WERI-Rb-1 (cell line): ENCODE data around the gene SECISBP2.
"Not testable (repeated sequence)": the region's sequence is repeated elsewhere in the genome, so short reads cannot be mapped to it uniquely, and the experiment has no call there.

ENCODE experiments used
- DNase-seq: peaks from one replicate; pipeline ENCODE4 v3.0.0-alpha.2; 2020
- H3K27ac ChIP-seq: fragments of 250-450 bp; sonication (Bioruptor Pico); 2 replicates; pipeline ENCODE4 v1.5.1; 2020; ENCODE audit warnings: mild to moderate bottlenecking, moderate library complexity
- H3K27me3 ChIP-seq: fragments of 250-450 bp; sonication (Bioruptor Pico); 2 replicates; pipeline ENCODE4 v1.5.1; 2021; ENCODE audit warnings: mild to moderate bottlenecking, low read depth, moderate library complexity; ENCODE audit not compliant: insufficient read depth, severe bottlenecking
- H3K36me3 ChIP-seq: fragments of 250-450 bp; sonication (Bioruptor Pico); 2 replicates; pipeline ENCODE4 v1.5.1; 2020; ENCODE audit warnings: mild to moderate bottlenecking, moderate library complexity
- H3K4me3 ChIP-seq: 2 replicates; pipeline ENCODE4 v1.5.1; 2011; ENCODE audit warnings: low read depth, mild to moderate bottlenecking, control low read depth, low read length
- H3K9me3 ChIP-seq: fragments of 250-450 bp; sonication (Bioruptor Pico); 2 replicates; pipeline ENCODE4 v1.5.1; 2021; ENCODE audit warnings: mild to moderate bottlenecking, moderate library complexity; ENCODE audit not compliant: severe bottlenecking
- TF ChIP-seq, protein P1 (sequence below): IDR thresholded peaks from 2 replicates; pipeline ENCODE4 v1.5.1; 2011; ENCODE audit warnings: low read depth, mild to moderate bottlenecking, control low read depth, inconsistent platforms, low read length

SECISBP2 gene

DNA sequence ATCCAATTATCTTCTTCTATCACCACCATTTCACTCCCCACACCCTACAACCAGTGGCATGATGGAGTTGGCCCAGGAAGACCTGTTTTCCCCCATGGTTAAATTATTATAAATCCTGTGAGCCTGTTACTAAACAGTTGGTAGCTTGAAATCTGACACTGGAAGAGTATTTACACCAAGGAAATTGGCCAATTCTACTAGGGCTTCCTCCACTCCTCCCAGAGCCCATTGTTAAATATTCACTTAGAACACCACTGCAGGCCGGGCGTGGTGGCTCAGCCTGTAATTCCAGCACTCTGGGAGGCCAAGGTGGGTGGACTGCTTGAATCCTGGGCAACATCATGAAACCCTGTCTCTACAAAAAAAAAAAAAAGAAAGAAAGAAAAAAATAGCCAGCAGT, 39.7 kb upstream of the SECISBP2 start:
- Histone ChIP-seq H3K27me3 (no peaks in the 10 kb centered on the region), H3K36me3 (no peaks in the 10 kb centered on the region), H3K9me3 (peaks cover 12% of the 10 kb centered on the region), H3K27ac (no peak overlapping the region), H3K4me3 (no peak overlapping the region)
- TF ChIP-seq, protein P1, sequence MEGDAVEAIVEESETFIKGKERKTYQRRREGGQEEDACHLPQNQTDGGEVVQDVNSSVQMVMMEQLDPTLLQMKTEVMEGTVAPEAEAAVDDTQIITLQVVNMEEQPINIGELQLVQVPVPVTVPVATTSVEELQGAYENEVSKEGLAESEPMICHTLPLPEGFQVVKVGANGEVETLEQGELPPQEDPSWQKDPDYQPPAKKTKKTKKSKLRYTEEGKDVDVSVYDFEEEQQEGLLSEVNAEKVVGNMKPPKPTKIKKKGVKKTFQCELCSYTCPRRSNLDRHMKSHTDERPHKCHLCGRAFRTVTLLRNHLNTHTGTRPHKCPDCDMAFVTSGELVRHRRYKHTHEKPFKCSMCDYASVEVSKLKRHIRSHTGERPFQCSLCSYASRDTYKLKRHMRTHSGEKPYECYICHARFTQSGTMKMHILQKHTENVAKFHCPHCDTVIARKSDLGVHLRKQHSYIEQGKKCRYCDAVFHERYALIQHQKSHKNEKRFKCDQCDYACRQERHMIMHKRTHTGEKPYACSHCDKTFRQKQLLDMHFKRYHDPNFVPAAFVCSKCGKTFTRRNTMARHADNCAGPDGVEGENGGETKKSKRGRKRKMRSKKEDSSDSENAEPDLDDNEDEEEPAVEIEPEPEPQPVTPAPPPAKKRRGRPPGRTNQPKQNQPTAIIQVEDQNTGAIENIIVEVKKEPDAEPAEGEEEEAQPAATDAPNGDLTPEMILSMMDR, result no peak
- no peak for DNase-seq

DNA sequence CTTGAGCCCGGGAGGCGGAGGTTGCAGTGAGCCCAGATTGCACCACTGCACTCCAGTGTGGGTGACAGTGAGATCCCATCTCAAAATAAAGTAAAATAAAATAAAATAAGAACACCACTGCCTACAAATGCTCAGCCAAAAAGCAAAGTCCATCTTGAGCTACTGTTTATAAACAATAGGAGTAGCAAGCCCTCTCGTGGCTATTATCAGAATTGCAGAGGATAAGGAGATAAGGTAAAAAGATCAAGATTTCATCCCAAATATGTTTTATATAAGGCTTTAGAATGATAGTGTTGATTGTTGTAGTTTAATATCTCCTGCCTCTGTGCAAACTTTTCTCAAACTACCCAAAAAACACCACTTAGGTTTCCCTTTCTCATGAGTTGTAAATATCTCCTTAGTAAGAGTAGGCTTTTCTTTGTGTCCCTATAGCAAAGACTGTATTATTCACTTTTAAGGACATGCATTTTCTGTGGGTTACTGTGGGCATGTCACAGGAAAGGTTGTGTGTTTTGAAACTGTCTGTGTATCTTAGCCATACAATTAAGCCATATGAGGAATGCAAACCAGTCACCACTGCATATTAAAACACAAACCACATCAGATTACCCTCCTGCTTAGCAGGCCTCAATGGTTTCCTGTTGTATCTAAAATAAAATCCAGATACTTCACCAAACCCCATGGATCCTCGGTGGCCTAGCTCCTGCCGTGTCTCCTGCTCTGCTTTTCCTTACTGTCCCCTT, 39.1 kb upstream of the SECISBP2 start:
- no peak for DNase-seq
- TF ChIP-seq, protein P1, result peak; percentile 45
- Histone ChIP-seq H3K27me3 (no peaks in the 10 kb centered on the region), H3K27ac (no peak overlapping the region), H3K9me3 (peaks cover 11% of the 10 kb centered on the region), H3K4me3 (no peak overlapping the region), H3K36me3 (no peaks in the 10 kb centered on the region)

DNA sequence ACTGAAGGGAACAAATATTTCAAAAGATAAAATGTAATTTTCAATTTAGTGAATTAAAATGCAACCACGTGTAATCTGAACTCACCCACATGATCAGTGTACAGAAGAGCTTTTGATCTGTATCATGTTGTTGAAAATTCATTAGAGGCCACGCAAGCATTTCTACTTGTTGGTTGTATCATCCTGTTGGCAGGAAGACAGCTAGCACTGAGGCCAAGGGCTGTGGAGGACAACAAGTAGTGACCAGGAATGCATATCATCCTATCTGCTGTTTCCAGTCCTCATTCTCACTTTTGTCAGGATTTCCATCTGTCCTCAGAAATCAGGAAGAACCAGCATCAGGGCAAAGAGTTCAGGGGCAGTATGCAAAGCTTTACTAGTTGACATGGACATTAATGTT, 37.2 kb upstream of the SECISBP2 start:
- no peaks in the 10 kb centered on the region for H3K27me3 ChIP-seq
- no peaks in the 10 kb centered on the region for H3K9me3 ChIP-seq
- TF ChIP-seq, protein P1, result no peak
- H3K36me3 ChIP-seq, result no peaks in the 10 kb centered on the region
- H3K27ac ChIP-seq, result no peak overlapping the region
- no peak overlapping the region for H3K4me3 ChIP-seq
- DNase-seq, result no peak

DNA sequence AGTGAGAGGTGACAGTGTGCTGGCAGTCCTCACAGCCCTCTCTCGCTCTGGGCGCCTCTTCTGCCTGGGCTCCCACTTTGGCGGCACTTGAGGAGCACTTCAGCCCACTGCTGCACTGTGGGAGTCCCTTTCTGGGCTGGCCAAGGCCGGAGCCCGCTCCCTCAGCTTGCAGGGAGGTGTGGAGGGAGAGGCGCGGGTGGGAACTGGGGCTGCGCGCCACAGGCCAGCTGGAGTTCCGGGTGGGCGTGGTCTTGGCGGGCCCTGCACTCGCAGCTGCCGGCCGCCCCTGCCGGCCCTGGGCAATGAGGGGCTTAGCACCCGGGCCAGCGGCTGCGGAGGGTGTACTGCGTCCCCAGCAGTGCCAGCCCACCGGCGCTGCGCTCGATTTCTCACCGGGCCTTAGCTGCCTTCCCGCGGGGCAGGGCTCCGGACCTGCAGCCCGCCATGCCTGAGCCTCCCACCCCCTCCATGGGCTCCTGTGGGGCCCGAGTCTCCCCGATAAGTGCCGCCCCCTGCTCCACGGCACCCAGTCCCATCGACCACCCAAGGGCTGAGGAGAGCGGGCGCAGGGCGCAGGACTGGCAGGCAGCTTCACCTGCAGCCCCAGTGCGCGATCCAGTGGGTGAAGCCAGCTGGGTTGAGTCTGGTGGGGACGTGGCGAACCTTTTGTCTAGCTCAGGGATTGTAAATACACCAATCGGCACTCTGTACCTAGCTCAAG, 35.9 kb upstream of the SECISBP2 start:
- not testable (repeated sequence) for H3K36me3 ChIP-seq, H3K9me3 ChIP-seq, H3K27me3 ChIP-seq
- DNase-seq, result peak; percentile 63
- Histone ChIP-seq H3K27ac (peak overlapping the region; percentile 41), H3K4me3 (peak overlapping the region; percentile 42)

DNA sequence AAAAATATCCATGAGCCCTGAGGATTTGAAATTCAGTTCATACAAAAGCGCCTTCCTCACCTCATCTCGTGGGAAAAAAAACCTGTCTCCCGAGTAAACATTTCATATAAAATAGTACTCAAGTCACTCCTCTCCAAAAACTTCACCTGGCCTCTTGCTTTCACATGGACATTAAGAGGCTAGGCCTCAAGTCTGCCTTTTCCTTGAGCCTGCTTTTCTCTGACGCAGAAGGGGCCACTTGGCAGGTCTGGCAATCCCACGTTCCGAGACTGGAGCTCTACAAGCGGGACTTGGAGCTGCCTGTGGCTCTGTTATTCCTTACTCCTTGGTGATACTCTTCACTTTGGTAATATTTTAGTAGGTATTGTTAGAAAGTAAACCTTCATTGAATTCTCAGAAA, 34.2 kb upstream of the SECISBP2 start:
- DNase-seq, result no peak
- TF ChIP-seq, protein P1, result no peak
- no peaks in the 10 kb centered on the region for H3K27me3 ChIP-seq
- H3K9me3 ChIP-seq, result no peaks in the 10 kb centered on the region
- H3K4me3 ChIP-seq, result no peak overlapping the region
- H3K27ac ChIP-seq, result no peak overlapping the region
- no peaks in the 10 kb centered on the region for H3K36me3 ChIP-seq

DNA sequence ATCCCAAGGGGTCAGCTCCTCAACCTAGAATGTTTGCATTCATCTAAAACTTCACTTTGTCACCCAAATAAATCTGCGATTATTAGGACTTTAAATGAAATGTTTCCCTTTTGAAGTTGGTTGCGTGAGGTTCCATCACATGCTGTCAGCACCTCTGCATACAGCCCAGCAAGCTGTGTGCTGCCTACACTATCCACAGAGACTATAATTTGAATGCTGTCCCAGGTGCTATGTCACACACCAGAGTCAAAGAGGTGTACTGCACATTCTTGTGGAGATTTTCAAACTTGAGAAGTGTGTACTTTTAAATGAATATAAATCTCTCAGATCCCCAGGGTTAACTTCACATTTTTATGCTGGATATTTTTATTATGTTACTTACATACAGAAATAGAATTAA, 26.6 kb upstream of the SECISBP2 start:
- no peak for DNase-seq

More for the DNA sequence above, 26.6 kb upstream of the SECISBP2 start:
- no peak overlapping the region for H3K4me3 ChIP-seq
- no peaks in the 10 kb centered on the region for H3K36me3 ChIP-seq
- no peaks in the 10 kb centered on the region for H3K27me3 ChIP-seq
- peaks cover 4% of the 10 kb centered on the region for H3K9me3 ChIP-seq
- no peak overlapping the region for H3K27ac ChIP-seq
- TF ChIP-seq, protein P1, result no peak
